H54 (cell line): ENCODE measurements around the gene CENPW.

Experiments
- DNase-seq: peaks from one replicate; pipeline ENCODE4 v3.0.0; 2011; ENCODE audit warnings: low spot score, mixed read lengths; ENCODE audit not compliant: insufficient read length
- FAIRE-seq: peaks from 3 replicates; lab custom pipeline; 2011; peaks lifted over from hg19 to GRCh38; lab: Jason Lieb, UNC
- POLR2A ChIP-seq: IDR thresholded peaks from 2 replicates; pipeline ENCODE4 v1.6.1; 2011; ENCODE audit warnings: low read depth, mild to moderate bottlenecking, low read length

CENPW gene

GRCh38 chr6:126339796-126340609 lies at the start of gene CENPW:
CENPW (plus strand) TSS chr6:126340115; CDS start chr6:126340274, 159 bp downstream.
- DNase-seq (peak; percentile 29), FAIRE-seq (peak; percentile 86)
- peak; percentile 58 for TF ChIP-seq POLR2A

GRCh38 chr6:126293891-126294524 lies 45.9 kb upstream of the CENPW start:
- FAIRE-seq, result no peak
- no peak for TF ChIP-seq POLR2A
- no peak for DNase-seq

- TF ChIP-seq POLR2A, result no peak
- DNase-seq (no peak), FAIRE-seq (no peak)
Observed at GRCh38 chr6:126300126-126300525, 39.8 kb upstream of the CENPW start.

- DNase-seq, result no peak
- FAIRE-seq, result no peak
- TF ChIP-seq POLR2A, result no peak
Observed at GRCh38 chr6:126300735-126301134, 39.2 kb upstream of the CENPW start.

GRCh38 chr6:126302191-126302590 lies 37.7 kb upstream of the CENPW start:
- TF ChIP-seq POLR2A, result no peak
- no peak for DNase-seq
- FAIRE-seq, result no peak

- no peak for TF ChIP-seq POLR2A
- FAIRE-seq, result no peak
Observed at GRCh38 chr6:126307849-126308248, 32.1 kb upstream of the CENPW start.

GRCh38 chr6:126308362-126308761 lies 31.6 kb upstream of the CENPW start:
- no peak for TF ChIP-seq POLR2A

More at GRCh38 chr6:126307849-126308248, 32.1 kb upstream of the CENPW start:
- DNase-seq, result no peak

GRCh38 chr6:126312013-126312665 lies 27.8 kb upstream of the CENPW start:
- TF ChIP-seq POLR2A, result no peak
- FAIRE-seq, result no peak
- DNase-seq, result no peak

More at GRCh38 chr6:126308362-126308761, 31.6 kb upstream of the CENPW start:
- DNase-seq (no peak), FAIRE-seq (no peak)

GRCh38 chr6:126313941-126314340 lies 26.0 kb upstream of the CENPW start:
- FAIRE-seq (no peak), DNase-seq (no peak)
- no peak for TF ChIP-seq POLR2A

- TF ChIP-seq POLR2A, result no peak
- DNase-seq (no peak), FAIRE-seq (no peak)
Observed at GRCh38 chr6:126318797-126319196, 21.1 kb upstream of the CENPW start.

- no peak for DNase-seq
- no peak for FAIRE-seq
- TF ChIP-seq POLR2A, result no peak
Observed at GRCh38 chr6:126333729-126334128, 6.2 kb upstream of the CENPW start.

GRCh38 chr6:126335210-126335609 lies 4.7 kb upstream of the CENPW start:
- no peak for TF ChIP-seq POLR2A
- no peak for FAIRE-seq
- no peak for DNase-seq

- no peak for TF ChIP-seq POLR2A
- DNase-seq (no peak), FAIRE-seq (no peak)
Observed at GRCh38 chr6:126337323-126337722, 2.6 kb upstream of the CENPW start.

GRCh38 chr6:126341126-126341525 lies 1.2 kb downstream of the CENPW start:
- FAIRE-seq, result peak; percentile 23
- TF ChIP-seq POLR2A, result no peak
- no peak for DNase-seq
